HUES6 (cell line): ENCODE measurements around the gene DIPK1B.

Experiments
- H3K27ac ChIP-seq: 2 replicates; pipeline ENCODE4 v1.7.0; 2013; ENCODE audit warnings: low read depth, mild to moderate bottlenecking, low read length, inconsistent platforms
- H3K27me3 ChIP-seq: 2 replicates; pipeline ENCODE4 v1.6.1; 2013; ENCODE audit warnings: low read length; ENCODE audit not compliant: control insufficient read depth, insufficient read depth
- H3K36me3 ChIP-seq: 2 replicates; pipeline ENCODE4 v1.6.1; 2013; ENCODE audit warnings: low read length; ENCODE audit not compliant: control insufficient read depth, insufficient read depth
- H3K4me1 ChIP-seq: 2 replicates; pipeline ENCODE4 v1.6.1; 2013; ENCODE audit warnings: low read length; ENCODE audit not compliant: control insufficient read depth, insufficient read depth
- H3K4me3 ChIP-seq: 2 replicates; pipeline ENCODE4 v1.5.1; 2013; ENCODE audit warnings: low read depth, low read length
- H3K9ac ChIP-seq: one replicate; pipeline ENCODE4 v1.6.1; 2013; ENCODE audit warnings: mild to moderate bottlenecking, low read length
- H3K9me3 ChIP-seq: 2 replicates; pipeline ENCODE4 v1.6.1; 2013; ENCODE audit warnings: low read depth, low read length; ENCODE audit not compliant: control insufficient read depth, insufficient read depth

Gene DIPK1B

GRCh38 chr9:136668983-136669790 is 43.2 kb upstream of the DIPK1B start:
- Histone ChIP-seq H3K36me3 (peaks cover 4% of the 10 kb centered on the region; the same call in 1 of the 2 replicates), H3K27me3 (peaks cover 12% of the 10 kb centered on the region; the same call in 1 of the 2 replicates), H3K4me3 (no peak overlapping the region), H3K9me3 (no peaks in the 10 kb centered on the region), H3K27ac (no peak overlapping the region), H3K9ac (no peak overlapping the region), H3K4me1 (peaks cover 5% of the 10 kb centered on the region)

GRCh38 chr9:136669791-136670464 is 42.4 kb upstream of the DIPK1B start:
- no peak overlapping the region for H3K4me3 ChIP-seq
- H3K4me1 ChIP-seq: peaks cover 6% of the 10 kb centered on the region
- H3K9me3 ChIP-seq: no peaks in the 10 kb centered on the region
- H3K27me3 ChIP-seq: peaks cover 7% of the 10 kb centered on the region; the same call in 1 of the 2 replicates
- H3K27ac ChIP-seq: no peak overlapping the region
- peaks cover 6% of the 10 kb centered on the region; the same call in 1 of the 2 replicates for H3K36me3 ChIP-seq
- no peak overlapping the region for H3K9ac ChIP-seq

GRCh38 chr9:136670576-136671253 is 41.7 kb upstream of the DIPK1B start:
- Histone ChIP-seq H3K9ac (no peak overlapping the region), H3K4me3 (no peak overlapping the region), H3K9me3 (no peaks in the 10 kb centered on the region), H3K36me3 (peaks cover 6% of the 10 kb centered on the region; the same call in 1 of the 2 replicates), H3K4me1 (peaks cover 4% of the 10 kb centered on the region; the same call in 1 of the 2 replicates), H3K27me3 (peaks cover 4% of the 10 kb centered on the region; the same call in 1 of the 2 replicates), H3K27ac (no peak overlapping the region)

- Histone ChIP-seq H3K27me3 (peaks cover 4% of the 10 kb centered on the region; the same call in 1 of the 2 replicates), H3K36me3 (peaks cover 6% of the 10 kb centered on the region; the same call in 1 of the 2 replicates), H3K27ac (no peak overlapping the region), H3K4me1 (peaks cover 4% of the 10 kb centered on the region; the same call in 1 of the 2 replicates), H3K4me3 (no peak overlapping the region), H3K9me3 (no peaks in the 10 kb centered on the region), H3K9ac (no peak overlapping the region)
Observed at GRCh38 chr9:136671254-136671614, 41.1 kb upstream of the DIPK1B start.

- Histone ChIP-seq H3K9ac (no peak overlapping the region), H3K4me1 (peaks cover 4% of the 10 kb centered on the region; the same call in 1 of the 2 replicates), H3K36me3 (peaks cover 6% of the 10 kb centered on the region; the same call in 1 of the 2 replicates)
Observed at GRCh38 chr9:136671646-136672430, 40.5 kb upstream of the DIPK1B start.

GRCh38 chr9:136672431-136673087 is 39.8 kb upstream of the DIPK1B start:
- Histone ChIP-seq H3K9ac (no peak overlapping the region), H3K4me1 (peaks cover 4% of the 10 kb centered on the region; the same call in 1 of the 2 replicates), H3K27me3 (no peaks in the 10 kb centered on the region), H3K4me3 (no peak overlapping the region), H3K36me3 (peaks cover 6% of the 10 kb centered on the region; the same call in 1 of the 2 replicates), H3K27ac (no peak overlapping the region), H3K9me3 (no peaks in the 10 kb centered on the region)

More at GRCh38 chr9:136671646-136672430, 40.5 kb upstream of the DIPK1B start:
- no peak overlapping the region for H3K27ac ChIP-seq
- no peaks in the 10 kb centered on the region for H3K27me3 ChIP-seq
- H3K9me3 ChIP-seq: no peaks in the 10 kb centered on the region
- no peak overlapping the region for H3K4me3 ChIP-seq

- Histone ChIP-seq H3K9me3 (no peaks in the 10 kb centered on the region), H3K9ac (no peak overlapping the region), H3K4me1 (peaks cover 4% of the 10 kb centered on the region; the same call in 1 of the 2 replicates), H3K27me3 (no peaks in the 10 kb centered on the region), H3K36me3 (peaks cover 6% of the 10 kb centered on the region; the same call in 1 of the 2 replicates), H3K4me3 (no peak overlapping the region), H3K27ac (no peak overlapping the region)
Observed at GRCh38 chr9:136673088-136673974, 39.0 kb upstream of the DIPK1B start.

- Histone ChIP-seq H3K4me1 (peaks cover 4% of the 10 kb centered on the region; the same call in 1 of the 2 replicates), H3K27me3 (no peaks in the 10 kb centered on the region), H3K36me3 (peaks cover 6% of the 10 kb centered on the region; the same call in 1 of the 2 replicates), H3K27ac (no peak overlapping the region), H3K9ac (no peak overlapping the region), H3K4me3 (no peak overlapping the region), H3K9me3 (no peaks in the 10 kb centered on the region)
Observed at GRCh38 chr9:136673975-136674785, 38.2 kb upstream of the DIPK1B start.
